ENCODE measurements around the gene TCF19. TPM values are rescaled to one million over a fixed set of nuclear protein-coding genes. Genes with fewer than 3 reads are reported as not detected.

Gene TCF19
- total and polyA plus RNA-seq, 10 of the 15 experiments (the other 5 are each of a cell fraction or from before 2014, with no cell fraction given): 7.7 to 103 (median 53.3) TPM

GRCh38 chr6:31143148-31143547 lies 15.2 kb upstream of the TCF19 start:
- Histone ChIP-seq H3K79me2 (ENCODE audit: control insufficient read depth, insufficient read depth, low read length) (no peaks in the 10 kb centered on the region), H4K20me1 (ENCODE audit: control insufficient read depth, insufficient read depth) (no peaks in the 10 kb centered on the region), H3K27ac (ENCODE audit: control insufficient read depth, insufficient read depth) (no peak overlapping the region), H3K4me1 (ENCODE audit: control insufficient read depth, insufficient read depth, low read length) (peaks cover under 1% of the 10 kb centered on the region; the same call in 1 of the 2 replicates), H3K9ac (ENCODE audit: control insufficient read depth, insufficient read depth, low read length) (no peak overlapping the region), H2AFZ (ENCODE audit: control insufficient read depth, low read depth, low read length) (no peak overlapping the region), H3K4me2 (ENCODE audit: control insufficient read depth, insufficient read depth) (no peak overlapping the region), H3K36me3 (ENCODE audit: control insufficient read depth in 2 of 2, insufficient read depth in 2 of 2, low read length in 1 of 2) (peaks cover 0 to 4% of the 10 kb centered on the region in 2 experiments; a peak in 1 of 4 replicates), H3K9me3 (replicated peaks; ENCODE audit: control insufficient read depth, insufficient read depth, low read length) (no peaks in the 10 kb centered on the region), H3K27me3 (replicated peaks in 1 of 2; ENCODE audit: control insufficient read depth in 2 of 2, insufficient read depth in 2 of 2, low read length in 1 of 2) (no peaks in the 10 kb centered on the region), H3K4me3 (no peak overlapping the region)
- POLR2A ChIA-PET: no interaction called here
- intact Hi-C loops (cut with micrococcal nuclease; ENCODE audit: unreplicated experiment) (no loop called here), in situ Hi-C loops (cut with MboI) (no loop called here)
- FAIRE-seq: no peak
- RAD21 ChIA-PET (ENCODE audit: unreplicated experiment): no interaction called here
- DNase-seq (ENCODE audit: low read depth, low spot score): no peak
- no peak for ATAC-seq
- WGBS (ENCODE audit: insufficient coverage, insufficient replicate concordance, low lambda C conversion rate, missing lambda C conversion rate): 94% methylated on average over 9 of the region's 11 CpGs
- CTCF ChIA-PET: interaction anchor here (22.9 kb wide), 1 partner anchor 50 kb away, joined by 326 read pairs; no protein-coding TSS in a partner anchor
- no TSS peak for BruUV-seq (replicated peaks)
- no peak for TF ChIP-seq POLR2AphosphoS5 (IDR thresholded peaks at IDR 0.05; ENCODE audit: low read length)
- no peak for TF ChIP-seq RUNX3 (IDR thresholded peaks at IDR 0.05; ENCODE audit: low read length)
- TF ChIP-seq NFXL1 (IDR thresholded peaks at IDR 0.05; ENCODE audit: borderline replicate concordance): no peak
- no peak for TF ChIP-seq ZNF384 (IDR thresholded peaks at IDR 0.05; ENCODE audit: borderline replicate concordance, low read depth, low read length)
- TF ChIP-seq YY1 (IDR thresholded peaks at IDR 0.05; ENCODE audit: low read depth, low read length): no peak
- TF ChIP-seq SRF (IDR thresholded peaks at IDR 0.05; ENCODE audit: low read depth in 2 of 2, low read length in 2 of 2): no peak
- no peak for TF ChIP-seq POLR2AphosphoS2 (IDR thresholded peaks at IDR 0.05; ENCODE audit: low read depth, low read length)
- TF ChIP-seq CHD2 (IDR thresholded peaks at IDR 0.05; ENCODE audit: borderline replicate concordance, low read depth, low read length): no peak
- TF ChIP-seq POU2F2 (IDR thresholded peaks at IDR 0.05; ENCODE audit: borderline replicate concordance, low read depth, low read length): no peak
- TF ChIP-seq TCF3 (IDR thresholded peaks at IDR 0.05; ENCODE audit: borderline replicate concordance, insufficient read depth, low read depth, low read length): no peak
- TF ChIP-seq MEF2A (IDR thresholded peaks at IDR 0.05; ENCODE audit: insufficient read depth, low read depth, low read length): no peak
- no peak for TF ChIP-seq TBL1XR1 (IDR thresholded peaks at IDR 0.05; ENCODE audit: low read depth, low read length)
- no peak for TF ChIP-seq IKZF1 (conservative IDR thresholded peaks at IDR 0.05)
- TF ChIP-seq BCL3 (IDR thresholded peaks at IDR 0.05; ENCODE audit: borderline replicate concordance, insufficient read depth, low read depth, low read length, poor library complexity, severe bottlenecking): no peak
- no peak for TF ChIP-seq RELB (IDR thresholded peaks at IDR 0.05; ENCODE audit: low read depth)
- no peak for TF ChIP-seq ASH2L (IDR thresholded peaks at IDR 0.05; ENCODE audit: borderline replicate concordance, low read depth)
- no peak for TF ChIP-seq ZNF207 (IDR thresholded peaks at IDR 0.05; ENCODE audit: borderline replicate concordance)
- SMC1A ChIA-PET (ENCODE audit: uncharacterized antibody, unreplicated experiment): no interaction called here

Data from GM12878 (cell line).